CD4-positive, alpha-beta T cell treated with Interleukin-10 for 1 hour (primary cell): Measurements from ENCODE around the gene ELP2.
A peak's percentile ranks its signal among the peaks of the same experiment; 100 is the strongest.

Experiments used
- DNase-seq: peaks from one replicate; pipeline ENCODE4 v3.0.0-alpha.2; 2020

The ELP2 gene

DNA sequence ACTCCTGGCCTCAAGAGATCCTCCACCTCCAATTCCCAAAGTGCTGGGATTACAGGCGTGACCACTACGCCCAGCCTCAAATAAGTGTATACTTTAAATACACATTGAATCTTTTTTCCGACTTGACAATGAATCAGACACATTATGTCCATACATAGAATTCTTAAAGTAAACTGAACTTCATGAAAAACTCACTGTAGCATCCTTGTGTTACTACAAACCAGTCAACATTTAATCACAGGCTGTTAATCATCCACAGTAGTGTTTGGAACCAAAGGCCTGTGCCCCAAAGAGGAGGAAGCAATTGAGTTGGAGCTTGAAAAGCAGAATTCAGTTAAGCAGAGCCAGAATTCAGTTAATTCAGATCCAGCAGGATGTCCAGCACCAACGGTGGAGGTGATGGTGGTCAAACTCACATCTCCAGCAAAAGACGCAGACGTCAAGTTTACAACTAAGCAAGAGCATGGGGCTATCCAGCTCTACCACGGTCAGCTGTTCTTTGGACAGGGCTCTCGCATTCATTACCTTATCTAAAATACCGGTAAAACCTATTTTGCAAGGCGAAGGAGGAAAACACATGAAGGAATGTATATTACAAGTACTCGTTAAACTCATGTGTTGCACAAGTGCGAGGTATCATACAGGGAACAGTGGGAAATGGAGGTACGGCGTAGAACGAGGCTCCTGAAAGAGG is 1.7 kb upstream of the ELP2 start:
- DNase-seq = no peak

GRCh38 chr18:36128530-36128870 is 1.2 kb upstream of the ELP2 start:
- peak; percentile 5 for DNase-seq

DNA sequence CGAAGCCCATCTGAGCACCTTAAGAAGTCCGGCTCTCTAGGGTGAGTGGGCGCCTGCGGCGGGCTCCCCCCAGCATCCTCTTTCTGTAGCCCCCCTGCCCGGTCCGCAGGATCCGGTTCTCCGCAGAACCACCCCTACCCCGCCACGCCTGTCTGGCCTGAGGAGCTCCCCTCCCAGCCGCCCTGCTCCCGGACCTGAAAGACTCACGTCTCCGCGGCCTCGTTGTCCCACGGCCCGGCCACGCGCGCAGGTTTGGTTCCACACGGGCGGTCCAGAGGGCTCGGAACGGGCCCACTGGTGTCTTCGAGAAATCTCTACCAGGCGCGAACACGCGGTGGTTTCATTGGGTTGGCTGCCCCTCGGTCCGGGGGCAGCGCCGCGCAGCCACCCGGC is 796 bp upstream of the ELP2 start:
- no peak for DNase-seq

DNA sequence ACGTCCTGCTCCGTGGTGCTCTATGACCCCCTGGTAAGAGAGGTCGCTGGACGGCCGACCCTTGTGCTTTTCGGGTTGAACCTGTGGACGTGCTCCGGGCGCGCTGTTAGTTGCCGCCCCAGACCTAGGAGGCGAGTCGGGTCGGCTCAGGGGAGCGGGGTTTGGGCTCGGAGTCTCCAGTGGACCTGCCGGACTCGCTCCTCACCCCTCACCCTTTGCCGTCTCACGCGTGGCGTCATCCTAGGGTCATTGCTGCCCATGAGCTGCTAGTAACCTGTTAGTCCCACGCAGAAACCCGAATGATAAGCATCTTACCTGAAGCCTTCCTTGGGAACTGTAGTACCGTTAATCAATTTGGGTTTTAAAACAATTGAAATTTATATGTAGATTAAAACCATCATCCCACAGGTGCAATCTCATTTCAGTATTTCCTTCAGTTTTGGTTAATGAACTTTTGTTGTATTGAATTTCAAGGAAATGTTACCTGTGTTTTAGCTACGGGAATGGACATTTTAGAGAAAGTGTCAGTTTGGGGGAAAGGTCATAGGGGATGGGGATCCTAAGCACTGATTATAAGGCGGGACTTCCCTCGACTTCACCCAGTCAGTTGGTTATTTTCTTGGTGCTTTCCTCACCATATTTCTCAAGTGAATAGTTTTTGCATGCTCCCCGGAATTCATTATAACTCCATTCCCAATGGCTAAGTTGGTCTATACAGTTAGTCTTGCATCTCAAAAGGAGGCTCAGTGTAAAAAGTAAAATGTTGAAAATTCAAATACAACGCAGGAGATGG is 536 bp downstream of the ELP2 start:
- peak; percentile 6 for DNase-seq

DNA sequence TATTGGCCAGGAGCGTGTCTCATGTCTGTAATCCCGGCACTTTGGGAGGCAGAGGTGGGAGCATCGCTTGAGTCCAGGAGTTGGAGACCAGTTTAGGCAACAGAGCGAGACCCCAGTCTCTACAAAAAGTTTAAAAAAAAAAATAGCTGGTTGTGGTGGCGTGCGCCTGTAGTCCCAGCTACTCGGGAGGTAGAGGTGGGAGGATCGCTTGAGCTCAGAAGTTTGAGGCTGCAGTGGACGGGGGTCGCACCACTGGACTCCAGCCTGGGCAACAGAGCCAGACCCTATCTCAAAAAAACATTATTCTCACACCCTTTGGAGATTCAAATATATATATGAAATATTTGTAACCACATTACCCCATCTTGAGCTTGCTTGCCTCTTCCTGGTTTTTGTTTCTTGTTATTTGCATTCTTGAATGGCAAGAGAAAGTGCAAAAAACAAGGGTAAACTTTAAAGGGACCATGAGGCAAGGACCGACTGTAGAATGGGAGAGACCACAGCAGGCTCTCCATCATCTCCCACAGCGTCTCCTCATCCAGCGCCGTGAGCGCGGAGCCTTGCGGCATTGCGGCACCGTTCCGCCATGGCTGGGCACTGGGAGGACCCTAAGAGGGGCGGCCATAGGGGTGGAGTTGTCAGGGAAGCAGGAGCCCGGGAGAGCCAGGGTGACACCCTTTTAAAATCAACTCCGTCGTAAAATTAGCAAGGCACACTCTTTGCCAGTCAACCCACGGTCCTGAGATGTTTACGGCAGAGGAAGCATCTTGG is 1.4 kb downstream of the ELP2 start:
- DNase-seq = no peak

DNA sequence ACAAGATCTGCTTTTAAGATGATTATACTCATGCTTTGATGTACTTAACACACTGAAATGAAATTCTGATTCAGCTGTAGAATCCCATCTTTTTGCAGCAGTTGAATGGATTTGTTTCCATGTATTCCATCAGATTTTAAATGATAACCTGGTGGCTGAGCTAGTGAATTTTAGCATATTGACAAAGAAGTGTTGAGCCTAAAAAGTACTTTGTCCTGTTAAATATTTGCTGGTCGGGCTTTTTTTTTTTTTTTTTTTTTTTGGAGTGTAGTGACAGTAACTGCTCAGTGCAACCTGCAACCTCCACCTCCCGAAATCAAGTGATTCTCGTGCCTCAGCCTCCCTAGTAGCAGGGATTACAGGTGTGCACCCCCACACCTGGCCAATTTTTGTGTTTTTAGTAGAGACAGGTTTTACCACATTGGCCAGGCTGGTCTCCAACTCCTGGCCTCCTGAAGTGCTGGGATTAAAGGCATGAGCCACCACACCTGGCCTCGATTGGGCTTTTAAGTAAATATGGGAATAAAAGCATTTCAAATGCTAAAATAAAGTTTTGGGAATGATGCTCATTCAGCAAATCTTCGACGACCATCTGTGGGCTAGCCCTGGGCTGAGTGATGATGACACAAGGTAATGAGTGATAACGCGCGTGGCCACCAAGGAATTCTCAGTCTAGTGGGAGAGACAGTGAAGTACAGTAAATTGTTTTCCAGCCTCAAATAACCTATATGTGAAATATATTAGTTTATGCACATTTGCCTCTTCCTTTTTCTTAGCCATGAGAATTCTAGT is 2.2 kb downstream of the ELP2 start:
- no peak for DNase-seq

DNA sequence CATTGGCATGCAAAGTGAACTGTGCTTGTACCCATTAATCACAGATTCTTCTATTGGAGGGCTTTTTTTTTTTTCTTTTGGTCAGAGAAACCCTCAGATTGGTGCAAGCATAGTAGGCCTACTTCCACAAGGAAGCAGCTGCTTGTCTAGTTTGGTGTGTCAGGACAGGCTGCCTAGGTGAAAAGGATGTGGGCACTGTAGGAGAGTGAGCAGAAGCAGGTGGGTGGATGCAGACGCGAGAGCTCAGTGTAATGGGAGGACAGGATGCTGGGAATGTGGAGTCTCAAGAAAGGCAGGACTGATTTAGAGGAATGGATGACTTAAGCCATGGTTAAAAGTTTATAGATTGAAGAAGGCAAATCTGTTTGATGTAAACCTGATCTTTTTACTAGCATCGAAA is 3.1 kb downstream of the ELP2 start:
- no peak for DNase-seq

- no peak for DNase-seq
These were observed 5.6 kb downstream of the ELP2 start for GRCh38 chr18:36135264-36135663.

- no peak for DNase-seq
These were observed 9.5 kb downstream of the ELP2 start for GRCh38 chr18:36139245-36139644.

- no peak for DNase-seq
These were observed 11.9 kb downstream of the ELP2 start for GRCh38 chr18:36141576-36141975.

GRCh38 chr18:36142751-36143150 is 13.1 kb downstream of the ELP2 start:
- no peak for DNase-seq

DNA sequence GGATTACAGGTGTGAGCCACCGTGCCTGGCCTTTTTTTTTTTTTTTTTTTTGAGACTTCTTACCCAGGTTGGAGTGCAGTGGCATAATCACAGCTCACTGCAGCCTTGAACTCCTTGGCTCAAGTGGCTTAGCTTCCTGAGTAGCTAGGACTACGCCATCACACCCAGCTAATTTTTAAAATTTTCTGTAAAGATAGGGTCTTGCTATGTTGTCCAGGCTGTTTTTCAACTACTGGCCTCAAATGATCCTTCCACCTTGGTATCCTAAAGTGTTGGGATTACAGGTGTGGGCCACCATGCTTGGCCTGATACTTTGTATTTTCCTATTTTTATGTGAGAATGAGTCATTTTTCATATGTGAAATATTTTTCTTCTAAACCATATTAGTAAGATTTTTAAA is 13.7 kb downstream of the ELP2 start:
- DNase-seq = no peak

DNA sequence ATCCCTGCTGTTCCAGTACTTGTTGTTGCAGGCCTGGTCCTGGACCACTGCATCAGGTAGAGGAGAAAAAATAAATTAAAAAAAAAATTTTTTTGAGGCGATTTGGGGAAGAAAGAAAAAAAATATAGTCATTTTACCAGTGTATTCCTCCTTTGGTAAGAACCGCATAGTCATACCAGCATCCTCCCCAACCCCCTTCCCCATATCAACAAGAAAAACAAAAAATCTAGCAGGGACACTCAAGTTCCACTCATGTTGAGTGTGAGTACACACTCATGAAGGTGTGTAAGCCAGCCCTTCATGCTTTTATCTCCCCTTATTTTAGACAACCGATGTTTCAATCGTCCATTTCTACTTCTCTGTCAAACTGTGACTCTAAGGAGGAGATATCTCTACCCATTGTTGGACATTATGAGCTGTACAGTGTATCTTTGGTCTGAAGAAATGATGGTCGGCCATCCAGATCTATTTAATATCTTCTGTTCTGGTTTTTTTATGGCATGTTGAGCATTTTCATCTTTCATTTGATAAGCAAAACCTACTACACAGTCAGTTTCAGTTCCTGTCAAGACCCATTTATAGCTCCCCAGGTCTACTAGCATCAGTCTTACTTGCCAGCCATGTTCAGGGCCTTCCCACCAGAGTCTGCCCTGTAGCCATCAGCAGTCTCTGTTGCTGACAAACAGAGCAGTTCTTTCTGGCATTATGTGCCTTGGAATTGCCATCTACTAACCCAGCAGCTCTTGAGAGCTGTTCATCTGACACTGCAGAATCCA is 20.0 kb downstream of the ELP2 start:
- DNase-seq = no peak

- no peak for DNase-seq
These were observed 23.1 kb downstream of the ELP2 start for GRCh38 chr18:36152781-36153180.

GRCh38 chr18:36153203-36153602 is 23.5 kb downstream of the ELP2 start:
- DNase-seq = no peak

GRCh38 chr18:36153771-36154170 is 24.1 kb downstream of the ELP2 start:
- no peak for DNase-seq

DNA sequence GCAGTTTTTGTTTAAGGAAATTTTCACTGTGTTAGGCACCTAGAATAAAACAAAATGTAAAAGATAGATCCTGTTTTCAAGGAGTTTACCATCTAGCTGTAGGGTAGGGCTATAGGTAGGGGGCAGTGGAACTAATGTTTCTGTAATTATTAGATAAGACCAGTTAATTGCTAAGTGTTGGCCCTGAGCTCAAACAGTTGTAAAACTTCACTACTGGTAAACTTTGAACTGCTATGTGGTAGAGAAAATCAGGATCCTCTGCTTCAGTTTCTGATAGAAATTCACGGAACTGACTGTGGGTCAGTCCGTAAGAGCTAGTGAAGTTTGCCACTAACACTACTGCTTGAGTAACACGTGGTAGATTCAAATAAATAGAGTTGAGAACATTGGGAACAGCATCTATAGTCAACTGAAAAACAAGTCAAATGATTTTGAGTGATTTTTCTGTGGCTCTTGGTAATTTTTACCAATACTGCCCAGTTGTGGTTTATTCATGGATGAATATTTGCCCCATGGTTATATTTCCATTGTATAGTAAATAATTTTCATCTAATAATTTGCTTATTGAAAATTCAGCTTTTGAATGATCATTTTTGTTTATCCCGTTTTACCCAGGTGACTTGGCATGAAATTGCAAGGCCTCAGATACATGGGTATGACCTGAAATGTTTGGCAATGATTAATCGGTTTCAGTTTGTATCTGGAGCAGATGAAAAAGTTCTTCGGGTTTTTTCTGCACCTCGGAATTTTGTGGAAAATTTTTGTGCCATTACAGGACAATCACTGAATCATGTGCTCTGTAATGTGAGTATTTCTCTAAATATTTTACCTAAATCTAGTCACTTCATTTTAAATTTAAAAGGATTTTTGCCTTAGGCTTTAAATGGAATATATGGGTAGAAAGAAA is 26.4 kb downstream of the ELP2 start:
- DNase-seq = no peak

GRCh38 chr18:36157441-36157840 is 27.7 kb downstream of the ELP2 start:
- no peak for DNase-seq

GRCh38 chr18:36158266-36158867 is 28.7 kb downstream of the ELP2 start:
- DNase-seq = no peak

- no peak for DNase-seq
These were observed 31.3 kb downstream of the ELP2 start for GRCh38 chr18:36160959-36161371.

- DNase-seq = no peak
These were observed 33.3 kb downstream of the ELP2 start for GRCh38 chr18:36162981-36163380.
